GM10266 (cell line): ENCODE results near the gene PCGF6.

ENCODE experiments used
- DNase-seq: peaks from one replicate; pipeline ENCODE4 v3.0.0; 2012; ENCODE audit errors: extremely low spot score
- TF ChIP-seq, protein P1 (sequence below): IDR thresholded peaks from 2 replicates; pipeline ENCODE4 v1.5.1; 2012; ENCODE audit warnings: mild to moderate bottlenecking, low read depth; ENCODE audit not compliant: control insufficient read depth, insufficient read depth; ENCODE audit errors: missing control alignments

The PCGF6 gene, protein sequence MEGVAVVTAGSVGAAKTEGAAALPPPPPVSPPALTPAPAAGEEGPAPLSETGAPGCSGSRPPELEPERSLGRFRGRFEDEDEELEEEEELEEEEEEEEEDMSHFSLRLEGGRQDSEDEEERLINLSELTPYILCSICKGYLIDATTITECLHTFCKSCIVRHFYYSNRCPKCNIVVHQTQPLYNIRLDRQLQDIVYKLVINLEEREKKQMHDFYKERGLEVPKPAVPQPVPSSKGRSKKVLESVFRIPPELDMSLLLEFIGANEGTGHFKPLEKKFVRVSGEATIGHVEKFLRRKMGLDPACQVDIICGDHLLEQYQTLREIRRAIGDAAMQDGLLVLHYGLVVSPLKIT

DNA sequence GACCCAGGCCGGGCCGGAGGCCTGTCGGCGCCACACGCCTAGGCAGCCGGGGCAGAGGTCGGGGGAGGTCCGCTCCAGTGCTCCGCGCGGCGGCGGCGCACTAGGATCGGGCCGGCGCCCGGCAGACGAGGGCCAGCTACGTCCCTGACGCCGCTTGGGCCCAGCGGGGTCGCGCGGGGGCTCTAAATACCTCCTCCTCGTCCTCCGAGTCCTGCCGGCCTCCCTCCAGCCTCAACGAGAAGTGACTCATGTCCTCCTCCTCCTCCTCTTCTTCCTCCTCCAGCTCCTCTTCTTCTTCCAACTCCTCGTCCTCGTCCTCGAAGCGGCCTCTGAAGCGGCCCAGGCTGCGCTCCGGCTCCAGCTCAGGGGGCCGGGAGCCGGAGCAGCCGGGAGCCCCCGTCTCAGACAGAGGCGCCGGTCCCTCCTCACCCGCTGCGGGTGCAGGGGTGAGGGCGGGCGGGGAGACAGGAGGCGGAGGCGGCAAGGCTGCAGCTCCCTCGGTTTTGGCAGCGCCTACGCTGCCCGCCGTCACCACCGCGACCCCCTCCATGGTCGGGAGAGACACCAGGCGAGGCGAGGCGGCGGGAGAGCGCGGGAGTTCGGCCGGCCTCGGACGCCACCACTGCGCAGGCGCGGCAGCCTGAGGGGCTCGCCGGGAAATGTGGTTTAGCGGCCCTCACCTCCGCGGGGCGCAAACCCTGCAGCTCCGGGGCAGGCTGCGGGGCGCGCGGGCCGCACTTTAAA lies at the start of gene PCGF6:
Gene PCGF6, minus strand, starts transcription at position 624 of the 744 bp plus-strand sequence. Its CDS starts 74 bp downstream, at position 550.
- TF ChIP-seq, protein P1, sequence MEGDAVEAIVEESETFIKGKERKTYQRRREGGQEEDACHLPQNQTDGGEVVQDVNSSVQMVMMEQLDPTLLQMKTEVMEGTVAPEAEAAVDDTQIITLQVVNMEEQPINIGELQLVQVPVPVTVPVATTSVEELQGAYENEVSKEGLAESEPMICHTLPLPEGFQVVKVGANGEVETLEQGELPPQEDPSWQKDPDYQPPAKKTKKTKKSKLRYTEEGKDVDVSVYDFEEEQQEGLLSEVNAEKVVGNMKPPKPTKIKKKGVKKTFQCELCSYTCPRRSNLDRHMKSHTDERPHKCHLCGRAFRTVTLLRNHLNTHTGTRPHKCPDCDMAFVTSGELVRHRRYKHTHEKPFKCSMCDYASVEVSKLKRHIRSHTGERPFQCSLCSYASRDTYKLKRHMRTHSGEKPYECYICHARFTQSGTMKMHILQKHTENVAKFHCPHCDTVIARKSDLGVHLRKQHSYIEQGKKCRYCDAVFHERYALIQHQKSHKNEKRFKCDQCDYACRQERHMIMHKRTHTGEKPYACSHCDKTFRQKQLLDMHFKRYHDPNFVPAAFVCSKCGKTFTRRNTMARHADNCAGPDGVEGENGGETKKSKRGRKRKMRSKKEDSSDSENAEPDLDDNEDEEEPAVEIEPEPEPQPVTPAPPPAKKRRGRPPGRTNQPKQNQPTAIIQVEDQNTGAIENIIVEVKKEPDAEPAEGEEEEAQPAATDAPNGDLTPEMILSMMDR, result no peak
- DNase-seq, result peak; percentile 95

DNA sequence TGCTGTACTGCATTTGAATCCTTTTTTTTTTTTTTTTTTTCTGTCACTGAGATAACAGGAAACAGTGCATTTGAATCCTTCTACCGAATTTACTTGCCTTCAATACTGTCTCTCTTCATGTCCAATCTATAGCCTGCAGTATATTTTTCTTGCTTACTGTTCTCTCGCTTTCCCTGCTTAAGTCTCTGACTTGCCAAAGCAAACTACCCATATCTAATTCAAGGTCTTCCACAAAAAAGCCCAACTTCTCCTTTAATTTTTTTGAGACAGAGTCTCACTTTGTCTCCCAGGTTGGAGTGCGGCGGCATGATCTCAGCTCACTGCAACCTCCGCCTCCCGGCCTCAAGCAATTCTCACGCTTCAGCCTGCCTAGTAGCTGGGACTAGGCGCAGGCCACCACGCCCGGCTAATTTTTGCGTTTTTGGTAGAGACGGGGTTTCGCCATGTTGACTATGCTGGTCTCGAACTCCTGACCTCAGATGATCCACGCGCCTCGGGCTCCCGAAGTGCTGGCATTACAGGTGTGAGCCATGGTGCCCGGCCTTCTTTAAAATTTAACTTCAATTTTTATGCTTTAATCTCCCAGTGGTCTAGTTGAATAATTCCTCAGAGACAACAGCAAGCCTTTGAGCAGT lies 46.4 kb upstream of the PCGF6 start:
- TF ChIP-seq, protein P1, result no peak
- DNase-seq, result no peak

DNA sequence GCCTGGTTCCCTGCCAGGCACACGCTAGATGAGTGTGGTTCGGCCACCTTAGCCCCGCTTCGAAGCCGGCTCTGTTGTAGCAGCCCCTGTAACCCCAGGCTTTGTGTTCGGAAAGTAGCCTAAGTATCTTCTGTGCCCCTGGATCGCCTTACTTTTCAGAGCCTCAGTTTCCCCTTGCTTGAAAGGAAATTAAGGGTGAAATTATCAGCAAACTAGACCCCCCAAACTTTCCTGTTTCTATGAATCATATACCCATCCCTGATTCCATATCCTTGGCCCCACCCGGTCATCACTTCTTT lies 45.8 kb upstream of the PCGF6 start:
- TF ChIP-seq, protein P1, result no peak
- no peak for DNase-seq

DNA sequence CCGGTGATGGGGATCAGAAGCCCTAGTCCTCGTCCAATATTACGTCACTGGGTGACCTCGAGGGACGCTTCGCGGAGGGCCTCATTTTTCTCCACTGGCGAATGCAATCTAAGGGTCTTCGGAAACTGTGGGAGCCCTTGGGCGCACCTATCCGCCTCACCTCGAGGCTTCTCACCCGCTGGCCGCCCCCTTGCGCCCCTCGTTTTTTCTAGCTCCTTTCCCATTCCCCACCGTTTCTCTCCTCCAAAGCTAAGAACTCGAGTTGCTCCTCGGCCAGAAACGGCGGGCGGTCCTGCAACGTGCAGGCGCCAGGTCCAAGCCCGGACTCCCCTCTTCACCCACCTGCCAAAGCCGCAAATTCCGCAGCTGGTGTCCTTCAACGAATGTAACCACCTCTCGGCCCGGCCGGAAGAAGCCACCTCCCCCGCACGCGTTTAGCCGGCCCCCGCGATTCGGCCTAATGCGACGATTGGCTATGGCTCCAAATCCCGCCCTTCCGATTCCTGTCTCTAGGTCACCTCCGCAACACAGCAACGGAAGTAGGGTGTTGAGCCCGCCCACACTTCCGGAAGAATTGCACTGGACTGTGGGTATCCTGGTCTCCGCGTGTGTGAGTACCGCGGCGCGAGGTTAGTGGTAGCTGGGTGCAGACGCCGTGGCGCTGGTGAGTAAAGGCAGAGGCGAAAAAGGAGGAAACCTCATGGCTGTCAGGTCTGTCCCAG lies 45.3 kb upstream of the PCGF6 start, which contains the start of the genes ATP5MK and PDCD11:
Gene ATP5MK, minus strand, starts transcription at position 409 of the 722 bp plus-strand sequence. CDS start 4,018 bp downstream, outside the sequence.
Gene PDCD11, plus strand, starts transcription at position 560 of the 722 bp plus-strand sequence. CDS start 1,801 bp downstream, outside the sequence.
- DNase-seq, result peak; percentile 91
- TF ChIP-seq, protein P1, result peak; percentile 20

DNA sequence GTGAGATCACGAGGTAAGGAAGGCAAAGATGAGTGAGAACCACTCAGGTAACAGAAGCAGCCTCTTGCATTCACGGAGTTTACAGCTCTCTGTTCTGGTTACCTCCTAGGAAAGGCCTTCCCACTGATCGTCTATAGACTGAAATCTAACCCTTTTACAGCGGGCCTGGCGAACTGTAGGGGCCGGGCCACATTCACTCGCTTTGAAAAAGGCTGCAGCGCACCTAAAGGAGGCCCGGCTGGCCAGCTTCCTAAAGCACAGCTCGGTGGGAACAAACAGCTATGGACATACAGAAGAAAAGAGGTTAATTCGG lies 44.8 kb upstream of the PCGF6 start:
- no peak for DNase-seq
- TF ChIP-seq, protein P1, result no peak

DNA sequence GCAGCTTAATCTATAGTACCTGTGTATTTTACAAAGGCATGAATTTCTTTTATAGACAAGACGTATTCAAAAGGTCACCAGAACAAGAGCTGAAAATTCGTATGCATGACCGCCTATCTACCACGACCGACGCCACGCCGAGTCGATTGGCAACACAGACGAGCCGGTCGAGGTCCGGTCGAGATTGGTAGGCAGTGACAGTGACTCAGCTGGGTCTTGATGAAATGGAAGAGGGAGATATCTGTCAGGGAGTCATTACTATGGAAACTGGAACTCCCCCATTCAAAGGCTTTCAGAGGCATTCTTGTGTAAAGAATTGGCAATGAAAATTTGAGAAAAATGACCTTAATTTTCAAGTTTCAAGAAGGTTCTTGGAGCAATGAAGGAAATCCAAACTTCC lies 43.2 kb upstream of the PCGF6 start:
- DNase-seq, result no peak
- TF ChIP-seq, protein P1, result no peak
